ENCODE measurements around the gene PLK3. TPM values are rescaled to one million over a fixed set of nuclear protein-coding genes. Genes with fewer than 3 reads are reported as not detected.

PLK3 gene
- polyA plus RNA-seq, 1 donor (not counting 4 experiments of a cell fraction or from before 2014, with no cell fraction given): 34.0 TPM

DNA sequence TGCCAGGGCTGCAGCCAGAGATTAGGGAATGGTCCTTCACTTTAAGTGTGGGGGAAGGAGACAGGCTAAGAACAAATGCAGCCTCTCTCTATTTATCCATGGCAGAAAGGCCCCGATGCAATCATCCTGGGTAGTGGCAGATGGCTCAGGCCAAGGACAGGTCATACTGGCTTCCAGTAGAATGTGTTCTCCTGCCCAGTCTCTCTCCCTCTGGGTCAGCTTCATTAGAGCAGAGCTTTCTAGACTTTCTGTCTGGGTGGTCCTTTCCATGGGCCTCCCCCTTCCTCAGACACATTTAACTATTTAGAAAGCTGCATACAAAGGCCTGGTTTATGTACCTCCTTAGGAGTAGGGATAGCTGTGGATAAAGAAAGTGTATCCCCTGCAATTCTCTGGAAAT lies 47.7 kb downstream of the PLK3 start:
- Histone ChIP-seq H3K36me3 (ENCODE audit: control insufficient read depth in 2 of 2, extremely low read depth in 1 of 2, insufficient read depth in 2 of 2, low read length in 2 of 2) (no peaks in the 10 kb centered on the region), H3K9me3 (ENCODE audit: control insufficient read depth, low read depth, low read length) (no peaks in the 10 kb centered on the region), H3K27me3 (ENCODE audit: control insufficient read depth, extremely low read depth, insufficient read depth, low read length) (no peaks in the 10 kb centered on the region), H3K4me2 (ENCODE audit: control insufficient read depth, extremely low read depth, insufficient read depth, low read depth, low read length) (no peak overlapping the region), H3K79me2 (ENCODE audit: control insufficient read depth, insufficient read depth, low read length) (no peaks in the 10 kb centered on the region), H4K20me1 (ENCODE audit: control insufficient read depth, extremely low read depth, insufficient read depth, low read length) (no peaks in the 10 kb centered on the region), H3K4me1 (ENCODE audit: control insufficient read depth, extremely low read depth, insufficient read depth, low read length) (peaks cover 7% of the 10 kb centered on the region), H2AFZ (ENCODE audit: control insufficient read depth, low read length) (no peak overlapping the region), H3K9ac (ENCODE audit: control insufficient read depth, extremely low read depth, insufficient read depth, low read length) (no peak overlapping the region), H3K27ac (ENCODE audit: control insufficient read depth, insufficient read depth, low read length) (no peak overlapping the region), H3K4me3 (ENCODE audit: control insufficient read depth in 2 of 3, extremely low read depth in 1 of 3, insufficient read depth in 2 of 3, low read depth in 1 of 3, low read length in 3 of 3) (no peak overlapping the region), H3K9me1 (ENCODE audit: control insufficient read depth, extremely low read depth, insufficient read depth, low read length) (no peaks in the 10 kb centered on the region)
- TF ChIP-seq, protein P1, sequence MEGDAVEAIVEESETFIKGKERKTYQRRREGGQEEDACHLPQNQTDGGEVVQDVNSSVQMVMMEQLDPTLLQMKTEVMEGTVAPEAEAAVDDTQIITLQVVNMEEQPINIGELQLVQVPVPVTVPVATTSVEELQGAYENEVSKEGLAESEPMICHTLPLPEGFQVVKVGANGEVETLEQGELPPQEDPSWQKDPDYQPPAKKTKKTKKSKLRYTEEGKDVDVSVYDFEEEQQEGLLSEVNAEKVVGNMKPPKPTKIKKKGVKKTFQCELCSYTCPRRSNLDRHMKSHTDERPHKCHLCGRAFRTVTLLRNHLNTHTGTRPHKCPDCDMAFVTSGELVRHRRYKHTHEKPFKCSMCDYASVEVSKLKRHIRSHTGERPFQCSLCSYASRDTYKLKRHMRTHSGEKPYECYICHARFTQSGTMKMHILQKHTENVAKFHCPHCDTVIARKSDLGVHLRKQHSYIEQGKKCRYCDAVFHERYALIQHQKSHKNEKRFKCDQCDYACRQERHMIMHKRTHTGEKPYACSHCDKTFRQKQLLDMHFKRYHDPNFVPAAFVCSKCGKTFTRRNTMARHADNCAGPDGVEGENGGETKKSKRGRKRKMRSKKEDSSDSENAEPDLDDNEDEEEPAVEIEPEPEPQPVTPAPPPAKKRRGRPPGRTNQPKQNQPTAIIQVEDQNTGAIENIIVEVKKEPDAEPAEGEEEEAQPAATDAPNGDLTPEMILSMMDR (optimal IDR thresholded peaks at IDR 0.05 in 1 of 3, IDR thresholded peaks at IDR 0.05 in 1 of 3, conservative IDR thresholded peaks at IDR 0.05 in 1 of 3; ENCODE audit: extremely low read depth in 1 of 3, insufficient read depth in 2 of 3, low read length in 3 of 3): no peak
- no peak for TF ChIP-seq EZH2 (IDR thresholded peaks at IDR 0.05; ENCODE audit: low read length)
- dilution Hi-C loops (cut with MboI; ENCODE audit: extremely low pct_ligation_motif_present, low sequenced_read_pairs): no loop called here
- DNase-seq (ENCODE audit: low read depth, low spot score) (no peak), FAIRE-seq (no peak)

GRCh38 chr1:44848456-44849181 lies 48.4 kb downstream of the PLK3 start:
- dilution Hi-C loops (cut with MboI; ENCODE audit: extremely low pct_ligation_motif_present, low sequenced_read_pairs): no loop called here
- H3K9me1 ChIP-seq (ENCODE audit: control insufficient read depth, extremely low read depth, insufficient read depth, low read length): no peaks in the 10 kb centered on the region
- FAIRE-seq: no peak

More at GRCh38 chr1:44848456-44849181, 48.4 kb downstream of the PLK3 start:
- DNase-seq (ENCODE audit: low read depth, low spot score): no peak
- Histone ChIP-seq H4K20me1 (ENCODE audit: control insufficient read depth, extremely low read depth, insufficient read depth, low read length) (no peaks in the 10 kb centered on the region), H3K4me3 (ENCODE audit: control insufficient read depth in 2 of 3, extremely low read depth in 1 of 3, insufficient read depth in 2 of 3, low read depth in 1 of 3, low read length in 3 of 3) (no peak overlapping the region), H3K27me3 (ENCODE audit: control insufficient read depth, extremely low read depth, insufficient read depth, low read length) (no peaks in the 10 kb centered on the region), H3K9ac (ENCODE audit: control insufficient read depth, extremely low read depth, insufficient read depth, low read length) (no peak overlapping the region), H3K79me2 (ENCODE audit: control insufficient read depth, insufficient read depth, low read length) (no peaks in the 10 kb centered on the region), H3K36me3 (ENCODE audit: control insufficient read depth in 2 of 2, extremely low read depth in 1 of 2, insufficient read depth in 2 of 2, low read length in 2 of 2) (no peaks in the 10 kb centered on the region), H3K4me1 (ENCODE audit: control insufficient read depth, extremely low read depth, insufficient read depth, low read length) (peaks cover 7% of the 10 kb centered on the region), H2AFZ (ENCODE audit: control insufficient read depth, low read length) (no peak overlapping the region), H3K27ac (ENCODE audit: control insufficient read depth, insufficient read depth, low read length) (no peak overlapping the region), H3K4me2 (ENCODE audit: control insufficient read depth, extremely low read depth, insufficient read depth, low read depth, low read length) (no peak overlapping the region), H3K9me3 (ENCODE audit: control insufficient read depth, low read depth, low read length) (no peaks in the 10 kb centered on the region)
- no peak for TF ChIP-seq EZH2 (IDR thresholded peaks at IDR 0.05; ENCODE audit: low read length)
- TF ChIP-seq, protein P1 (optimal IDR thresholded peaks at IDR 0.05 in 1 of 3, IDR thresholded peaks at IDR 0.05 in 1 of 3, conservative IDR thresholded peaks at IDR 0.05 in 1 of 3; ENCODE audit: extremely low read depth in 1 of 3, insufficient read depth in 2 of 3, low read length in 3 of 3): no peak
